Activated naive CD4-positive, alpha-beta T cell treated with anti-CD3 and anti-CD28 coated beads for 36 hours (primary cell): ENCODE data around the gene MYO1D. TPM values are rescaled to one million over a fixed set of nuclear protein-coding genes. Genes with fewer than 3 reads are reported as not detected.

Experiments
- CTCF ChIA-PET: fragments of 350-600 bp; sonication (Branson Sonifier 250); formaldehyde crosslinking; loops from one replicate; lab custom pipeline; 2021; ENCODE audit warnings: antibody characterized with exemption; lab: Charles Lee
- DNase-seq: peaks from one replicate; pipeline ENCODE4 v3.0.0-alpha.2; 2020
- H3K27ac Mint-ChIP-seq: one replicate; pipeline ENCODE4 v1.8.0; 2021; ENCODE audit warnings: mild to moderate bottlenecking, mixed read lengths
- H3K27me3 Mint-ChIP-seq: one replicate; pipeline ENCODE4 v1.8.0; 2021; ENCODE audit warnings: low read depth, mixed read lengths
- H3K36me3 Mint-ChIP-seq: one replicate; pipeline ENCODE4 v1.8.0; 2021; ENCODE audit warnings: low read depth, mixed read lengths
- H3K4me1 Mint-ChIP-seq: one replicate; pipeline ENCODE4 v1.8.0; 2021; ENCODE audit warnings: low read depth, mixed read lengths
- H3K4me3 Mint-ChIP-seq: one replicate; pipeline ENCODE4 v1.8.0; 2021; ENCODE audit warnings: mild to moderate bottlenecking, moderate library complexity, mixed read lengths
- H3K9me3 Mint-ChIP-seq: one replicate; pipeline ENCODE4 v1.8.0; 2021; ENCODE audit warnings: mixed read lengths
- intact Hi-C: fragments of 100-400 bp; cut with micrococcal nuclease; formaldehyde crosslinking; loops from one replicate; pipeline ENCODE4 v1.15.1; 2023
- total RNA-seq, 2 experiments: library from RNA; stranded (reverse); gene quantifications; one replicate each; pipeline ENCODE4 v1.2.3, GENCODE V29; 2021

The MYO1D gene
- total RNA-seq, 2 experiments from 2014 or later: 6.7 to 8.3 TPM

GRCh38 chr17:32445074-32445415 is 431.9 kb downstream of the MYO1D start:
- DNase-seq: peak; percentile 44
- Mint-ChIP-seq H3K4me3 (peak overlapping the region; percentile 93), H3K4me1 (peaks cover 26% of the 10 kb centered on the region), H3K27me3 (peaks cover 5% of the 10 kb centered on the region), H3K9me3 (no peaks in the 10 kb centered on the region), H3K27ac (peak overlapping the region; percentile 89), H3K36me3 (peaks cover 31% of the 10 kb centered on the region)
- intact Hi-C loops: loop anchor here (2.0 kb wide), 3 partner anchors 44 to 432 kb away; partner anchors contain the start of genes C17orf75 and MYO1D
- CTCF ChIA-PET: interaction anchor here (0.6 to 7.9 kb wide), 8 partner anchors 14 to 174 kb away, joined by 3 to 96 read pairs (median 6); partner anchors contain the start of gene CDK5R1

- H3K36me3 Mint-ChIP-seq: peaks cover 26% of the 10 kb centered on the region
- peaks cover 25% of the 10 kb centered on the region for H3K4me1 Mint-ChIP-seq
- H3K27ac Mint-ChIP-seq: peak within 1 kb of the TSS; percentile 89
- peaks cover 5% of the 10 kb centered on the region for H3K27me3 Mint-ChIP-seq
- H3K4me3 Mint-ChIP-seq: peak within 1 kb of the TSS; percentile 93
- no peaks in the 10 kb centered on the region for H3K9me3 Mint-ChIP-seq
- CTCF ChIA-PET: interaction anchor here (0.6 to 7.9 kb wide), 31 partner anchors 9 to 433 kb away, joined by 3 to 96 read pairs (median 4); partner anchors contain the start of gene CDK5R1
- DNase-seq: peak; percentile 98
- intact Hi-C loops: loop anchor here (1.0 to 5.0 kb wide), 8 partner anchors 17 to 432 kb away; partner anchors contain the start of genes C17orf75, MYO1D and ZNF207
Measured at GRCh38 chr17:32444301-32445073, 432.4 kb downstream of the MYO1D start, which contains the start of gene PSMD11. PSMD11 (plus strand) TSS chr17:32444510; CDS start chr17:32444524, 14 bp downstream.

- CTCF ChIA-PET: interaction anchor here (0.6 to 7.9 kb wide), 30 partner anchors 8 to 434 kb away, joined by 3 to 96 read pairs (median 4); partner anchors contain the start of gene CDK5R1
- peaks cover 24% of the 10 kb centered on the region for H3K4me1 Mint-ChIP-seq
- DNase-seq: no peak
- peak overlapping the region; percentile 93 for H3K4me3 Mint-ChIP-seq
- H3K27me3 Mint-ChIP-seq: peaks cover 5% of the 10 kb centered on the region
- H3K27ac Mint-ChIP-seq: no peak overlapping the region
- no peaks in the 10 kb centered on the region for H3K9me3 Mint-ChIP-seq
- peaks cover 25% of the 10 kb centered on the region for H3K36me3 Mint-ChIP-seq
- intact Hi-C loops: loop anchor here (1.0 to 5.0 kb wide), 8 partner anchors 17 to 433 kb away; partner anchors contain the start of genes C17orf75, MYO1D and ZNF207
Measured at GRCh38 chr17:32443827-32444300, 433.1 kb downstream of the MYO1D start.

Other genes starting within 250 kb of the MYO1D start
- not detected for gene TMEM98, start 51.0 kb upstream of the MYO1D start, total RNA-seq
- not detected for gene SPACA3, start 114.7 kb upstream of the MYO1D start, total RNA-seq